Measurements from ENCODE around the gene MGAT5. TPM values are rescaled to one million over a fixed set of nuclear protein-coding genes. Genes with fewer than 3 reads are reported as not detected.

MGAT5 gene
- total RNA-seq, 1 experiment from 2014 or later: 52.4 TPM

DNA sequence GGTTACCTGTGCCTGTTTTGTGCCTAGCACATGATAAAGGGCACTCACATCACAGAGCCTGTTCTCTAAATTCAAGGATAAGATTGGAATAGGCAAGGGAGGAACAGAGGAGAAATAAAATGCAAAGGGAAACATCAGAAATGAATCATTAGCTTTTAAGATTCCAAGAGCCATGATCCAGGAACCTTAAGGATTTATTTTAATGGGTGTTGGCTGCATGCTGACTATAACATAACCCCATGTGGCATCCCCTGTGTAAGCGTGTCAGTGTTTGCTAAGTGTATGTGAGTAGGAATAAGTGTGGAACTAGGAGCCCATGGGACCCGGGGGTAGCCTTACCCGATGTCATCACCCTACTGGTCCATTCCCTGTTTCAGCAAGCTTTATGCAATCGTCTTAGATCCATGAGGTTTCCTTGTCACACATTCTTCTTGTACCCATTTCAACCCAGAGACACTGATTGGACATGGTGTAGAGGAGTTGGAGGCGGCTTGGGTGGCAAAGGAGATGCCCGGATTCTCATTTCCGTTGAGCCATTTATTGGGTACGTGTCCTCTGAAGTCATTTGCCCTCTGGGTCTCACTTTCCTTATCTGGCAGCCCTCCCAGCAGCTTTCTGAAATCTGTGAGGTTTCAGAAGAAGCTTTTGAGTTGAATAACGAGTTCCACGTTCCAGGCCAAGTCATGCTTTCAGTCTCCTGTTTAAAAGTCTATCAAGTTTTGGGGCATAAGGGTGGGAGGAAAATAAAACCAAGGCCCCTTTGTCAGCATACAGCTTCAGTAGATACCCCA, 117.0 kb downstream of the MGAT5 start:
- Mint-ChIP-seq H3K27me3 (ENCODE audit: low read depth) (no peaks in the 10 kb centered on the region), H3K4me3 (no peak overlapping the region), H3K27ac (no peak overlapping the region), H3K36me3 (no peaks in the 10 kb centered on the region), H3K4me1 (no peaks in the 10 kb centered on the region), H3K9me3 (no peaks in the 10 kb centered on the region)
- CTCF ChIA-PET: interaction anchor here (2.6 kb wide), 1 partner anchor 80 kb away, joined by 7 read pairs; no protein-coding TSS in a partner anchor
- TF ChIP-seq, protein P1, sequence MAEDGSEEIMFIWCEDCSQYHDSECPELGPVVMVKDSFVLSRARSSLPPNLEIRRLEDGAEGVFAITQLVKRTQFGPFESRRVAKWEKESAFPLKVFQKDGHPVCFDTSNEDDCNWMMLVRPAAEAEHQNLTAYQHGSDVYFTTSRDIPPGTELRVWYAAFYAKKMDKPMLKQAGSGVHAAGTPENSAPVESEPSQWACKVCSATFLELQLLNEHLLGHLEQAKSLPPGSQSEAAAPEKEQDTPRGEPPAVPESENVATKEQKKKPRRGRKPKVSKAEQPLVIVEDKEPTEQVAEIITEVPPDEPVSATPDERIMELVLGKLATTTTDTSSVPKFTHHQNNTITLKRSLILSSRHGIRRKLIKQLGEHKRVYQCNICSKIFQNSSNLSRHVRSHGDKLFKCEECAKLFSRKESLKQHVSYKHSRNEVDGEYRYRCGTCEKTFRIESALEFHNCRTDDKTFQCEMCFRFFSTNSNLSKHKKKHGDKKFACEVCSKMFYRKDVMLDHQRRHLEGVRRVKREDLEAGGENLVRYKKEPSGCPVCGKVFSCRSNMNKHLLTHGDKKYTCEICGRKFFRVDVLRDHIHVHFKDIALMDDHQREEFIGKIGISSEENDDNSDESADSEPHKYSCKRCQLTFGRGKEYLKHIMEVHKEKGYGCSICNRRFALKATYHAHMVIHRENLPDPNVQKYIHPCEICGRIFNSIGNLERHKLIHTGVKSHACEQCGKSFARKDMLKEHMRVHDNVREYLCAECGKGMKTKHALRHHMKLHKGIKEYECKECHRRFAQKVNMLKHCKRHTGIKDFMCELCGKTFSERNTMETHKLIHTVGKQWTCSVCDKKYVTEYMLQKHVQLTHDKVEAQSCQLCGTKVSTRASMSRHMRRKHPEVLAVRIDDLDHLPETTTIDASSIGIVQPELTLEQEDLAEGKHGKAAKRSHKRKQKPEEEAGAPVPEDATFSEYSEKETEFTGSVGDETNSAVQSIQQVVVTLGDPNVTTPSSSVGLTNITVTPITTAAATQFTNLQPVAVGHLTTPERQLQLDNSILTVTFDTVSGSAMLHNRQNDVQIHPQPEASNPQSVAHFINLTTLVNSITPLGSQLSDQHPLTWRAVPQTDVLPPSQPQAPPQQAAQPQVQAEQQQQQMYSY (CRISPR knock-in tag; IDR thresholded peaks at IDR 0.05): no peak
- TF ChIP-seq, protein P2, sequence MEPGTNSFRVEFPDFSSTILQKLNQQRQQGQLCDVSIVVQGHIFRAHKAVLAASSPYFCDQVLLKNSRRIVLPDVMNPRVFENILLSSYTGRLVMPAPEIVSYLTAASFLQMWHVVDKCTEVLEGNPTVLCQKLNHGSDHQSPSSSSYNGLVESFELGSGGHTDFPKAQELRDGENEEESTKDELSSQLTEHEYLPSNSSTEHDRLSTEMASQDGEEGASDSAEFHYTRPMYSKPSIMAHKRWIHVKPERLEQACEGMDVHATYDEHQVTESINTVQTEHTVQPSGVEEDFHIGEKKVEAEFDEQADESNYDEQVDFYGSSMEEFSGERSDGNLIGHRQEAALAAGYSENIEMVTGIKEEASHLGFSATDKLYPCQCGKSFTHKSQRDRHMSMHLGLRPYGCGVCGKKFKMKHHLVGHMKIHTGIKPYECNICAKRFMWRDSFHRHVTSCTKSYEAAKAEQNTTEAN (CRISPR knock-in tag; IDR thresholded peaks at IDR 0.05): no peak
- no peak for ATAC-seq
- DNase-seq (ENCODE audit: low spot score): no peak
- POLR2A ChIA-PET: no interaction called here

DNA sequence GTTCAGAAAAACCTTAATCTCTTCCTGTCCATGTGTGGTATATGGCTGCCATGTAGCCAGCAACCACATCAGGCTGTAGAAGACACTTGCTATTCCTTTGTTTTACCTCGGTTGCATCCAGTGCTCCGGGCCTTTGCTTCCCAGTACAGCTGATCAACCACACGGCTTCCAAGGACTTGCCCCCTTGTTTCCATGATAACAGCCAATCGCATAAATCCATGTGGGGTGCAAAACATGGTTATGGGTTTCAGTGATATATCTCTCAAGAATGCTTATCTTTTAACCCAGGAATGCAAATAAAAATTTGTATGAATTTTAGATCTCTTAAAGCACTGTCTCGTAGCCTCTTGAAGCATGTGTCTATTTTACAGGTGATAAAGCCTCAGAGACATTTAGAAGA, 118.3 kb downstream of the MGAT5 start:
- DNase-seq (ENCODE audit: low spot score) (no peak), ATAC-seq (no peak)
- ChIA-PET CTCF (interaction anchor here (1.8 kb wide), 1 partner anchor 79 kb away, joined by 8 read pairs; no protein-coding TSS in a partner anchor), POLR2A (no interaction called here)
- TF ChIP-seq, protein P3, sequence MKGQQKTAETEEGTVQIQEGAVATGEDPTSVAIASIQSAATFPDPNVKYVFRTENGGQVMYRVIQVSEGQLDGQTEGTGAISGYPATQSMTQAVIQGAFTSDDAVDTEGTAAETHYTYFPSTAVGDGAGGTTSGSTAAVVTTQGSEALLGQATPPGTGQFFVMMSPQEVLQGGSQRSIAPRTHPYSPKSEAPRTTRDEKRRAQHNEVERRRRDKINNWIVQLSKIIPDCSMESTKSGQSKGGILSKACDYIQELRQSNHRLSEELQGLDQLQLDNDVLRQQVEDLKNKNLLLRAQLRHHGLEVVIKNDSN (CRISPR knock-in tag; IDR thresholded peaks at IDR 0.05): no peak
- TF ChIP-seq ETV6 (CRISPR knock-in tag; IDR thresholded peaks at IDR 0.05) (no peak), ELF4 (CRISPR knock-in tag; IDR thresholded peaks at IDR 0.05; ENCODE audit: low read depth) (no peak), NR3C1 (CRISPR knock-in tag; conservative IDR thresholded peaks at IDR 0.05; ENCODE audit: low read depth) (no peak), TEAD4 (CRISPR knock-in tag; IDR thresholded peaks at IDR 0.05) (no peak), ZNF138 (CRISPR knock-in tag; conservative IDR thresholded peaks at IDR 0.05) (no peak), ZBTB21 (CRISPR knock-in tag; IDR thresholded peaks at IDR 0.05; ENCODE audit: borderline replicate concordance) (no peak), HMGA2 (CRISPR knock-in tag; IDR thresholded peaks at IDR 0.05) (no peak)
- TF ChIP-seq, protein P4, sequence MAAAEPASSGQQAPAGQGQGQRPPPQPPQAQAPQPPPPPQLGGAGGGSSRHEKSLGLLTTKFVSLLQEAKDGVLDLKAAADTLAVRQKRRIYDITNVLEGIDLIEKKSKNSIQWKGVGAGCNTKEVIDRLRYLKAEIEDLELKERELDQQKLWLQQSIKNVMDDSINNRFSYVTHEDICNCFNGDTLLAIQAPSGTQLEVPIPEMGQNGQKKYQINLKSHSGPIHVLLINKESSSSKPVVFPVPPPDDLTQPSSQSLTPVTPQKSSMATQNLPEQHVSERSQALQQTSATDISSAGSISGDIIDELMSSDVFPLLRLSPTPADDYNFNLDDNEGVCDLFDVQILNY (CRISPR knock-in tag; IDR thresholded peaks at IDR 0.05): no peak
- TF ChIP-seq, protein P5, sequence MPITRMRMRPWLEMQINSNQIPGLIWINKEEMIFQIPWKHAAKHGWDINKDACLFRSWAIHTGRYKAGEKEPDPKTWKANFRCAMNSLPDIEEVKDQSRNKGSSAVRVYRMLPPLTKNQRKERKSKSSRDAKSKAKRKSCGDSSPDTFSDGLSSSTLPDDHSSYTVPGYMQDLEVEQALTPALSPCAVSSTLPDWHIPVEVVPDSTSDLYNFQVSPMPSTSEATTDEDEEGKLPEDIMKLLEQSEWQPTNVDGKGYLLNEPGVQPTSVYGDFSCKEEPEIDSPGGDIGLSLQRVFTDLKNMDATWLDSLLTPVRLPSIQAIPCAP (CRISPR knock-in tag; IDR thresholded peaks at IDR 0.05): no peak
- TF ChIP-seq, protein P6, sequence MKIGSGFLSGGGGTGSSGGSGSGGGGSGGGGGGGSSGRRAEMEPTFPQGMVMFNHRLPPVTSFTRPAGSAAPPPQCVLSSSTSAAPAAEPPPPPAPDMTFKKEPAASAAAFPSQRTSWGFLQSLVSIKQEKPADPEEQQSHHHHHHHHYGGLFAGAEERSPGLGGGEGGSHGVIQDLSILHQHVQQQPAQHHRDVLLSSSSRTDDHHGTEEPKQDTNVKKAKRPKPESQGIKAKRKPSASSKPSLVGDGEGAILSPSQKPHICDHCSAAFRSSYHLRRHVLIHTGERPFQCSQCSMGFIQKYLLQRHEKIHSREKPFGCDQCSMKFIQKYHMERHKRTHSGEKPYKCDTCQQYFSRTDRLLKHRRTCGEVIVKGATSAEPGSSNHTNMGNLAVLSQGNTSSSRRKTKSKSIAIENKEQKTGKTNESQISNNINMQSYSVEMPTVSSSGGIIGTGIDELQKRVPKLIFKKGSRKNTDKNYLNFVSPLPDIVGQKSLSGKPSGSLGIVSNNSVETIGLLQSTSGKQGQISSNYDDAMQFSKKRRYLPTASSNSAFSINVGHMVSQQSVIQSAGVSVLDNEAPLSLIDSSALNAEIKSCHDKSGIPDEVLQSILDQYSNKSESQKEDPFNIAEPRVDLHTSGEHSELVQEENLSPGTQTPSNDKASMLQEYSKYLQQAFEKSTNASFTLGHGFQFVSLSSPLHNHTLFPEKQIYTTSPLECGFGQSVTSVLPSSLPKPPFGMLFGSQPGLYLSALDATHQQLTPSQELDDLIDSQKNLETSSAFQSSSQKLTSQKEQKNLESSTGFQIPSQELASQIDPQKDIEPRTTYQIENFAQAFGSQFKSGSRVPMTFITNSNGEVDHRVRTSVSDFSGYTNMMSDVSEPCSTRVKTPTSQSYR (CRISPR knock-in tag; IDR thresholded peaks at IDR 0.05): no peak
- TF ChIP-seq, protein P7, sequence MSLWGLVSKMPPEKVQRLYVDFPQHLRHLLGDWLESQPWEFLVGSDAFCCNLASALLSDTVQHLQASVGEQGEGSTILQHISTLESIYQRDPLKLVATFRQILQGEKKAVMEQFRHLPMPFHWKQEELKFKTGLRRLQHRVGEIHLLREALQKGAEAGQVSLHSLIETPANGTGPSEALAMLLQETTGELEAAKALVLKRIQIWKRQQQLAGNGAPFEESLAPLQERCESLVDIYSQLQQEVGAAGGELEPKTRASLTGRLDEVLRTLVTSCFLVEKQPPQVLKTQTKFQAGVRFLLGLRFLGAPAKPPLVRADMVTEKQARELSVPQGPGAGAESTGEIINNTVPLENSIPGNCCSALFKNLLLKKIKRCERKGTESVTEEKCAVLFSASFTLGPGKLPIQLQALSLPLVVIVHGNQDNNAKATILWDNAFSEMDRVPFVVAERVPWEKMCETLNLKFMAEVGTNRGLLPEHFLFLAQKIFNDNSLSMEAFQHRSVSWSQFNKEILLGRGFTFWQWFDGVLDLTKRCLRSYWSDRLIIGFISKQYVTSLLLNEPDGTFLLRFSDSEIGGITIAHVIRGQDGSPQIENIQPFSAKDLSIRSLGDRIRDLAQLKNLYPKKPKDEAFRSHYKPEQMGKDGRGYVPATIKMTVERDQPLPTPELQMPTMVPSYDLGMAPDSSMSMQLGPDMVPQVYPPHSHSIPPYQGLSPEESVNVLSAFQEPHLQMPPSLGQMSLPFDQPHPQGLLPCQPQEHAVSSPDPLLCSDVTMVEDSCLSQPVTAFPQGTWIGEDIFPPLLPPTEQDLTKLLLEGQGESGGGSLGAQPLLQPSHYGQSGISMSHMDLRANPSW (CRISPR knock-in tag; conservative IDR thresholded peaks at IDR 0.05; ENCODE audit: low read depth): no peak
- no peaks in the 10 kb centered on the region for H3K4me1 Mint-ChIP-seq
- H3K27ac Mint-ChIP-seq: no peak overlapping the region
- no peaks in the 10 kb centered on the region for H3K9me3 Mint-ChIP-seq
- H3K4me3 Mint-ChIP-seq: no peak overlapping the region
- no peaks in the 10 kb centered on the region; the same call in 1 of the 2 replicates for H3K36me3 Mint-ChIP-seq
- H3K27me3 Mint-ChIP-seq (ENCODE audit: low read depth): no peaks in the 10 kb centered on the region
